Fibroblast of the aortic adventitia (primary cell): ENCODE measurements around the gene TRABD2B. TPM values are rescaled to one million over a fixed set of nuclear protein-coding genes. Genes with fewer than 3 reads are reported as not detected.

ENCODE experiments used
- DNase-seq: peaks from one replicate; pipeline ENCODE4 v3.0.0-alpha.2; 2010; ENCODE audit warnings: low read depth
- H3K4me3 ChIP-seq: 2 replicates; pipeline ENCODE4 v1.5.1; 2011; ENCODE audit warnings: low read depth, mild to moderate bottlenecking, control low read depth, low read length, moderate library complexity
- CTCF ChIP-seq: IDR thresholded peaks from 2 replicates; pipeline ENCODE4 v1.5.1; 2011; ENCODE audit warnings: mild to moderate bottlenecking, low read length, control low read depth, inconsistent platforms; ENCODE audit not compliant: insufficient read depth
- total RNA-seq: library from RNA; depleted of rRNA; stranded (reverse); fragments of >200 nt; gene quantifications from 2 replicates; pipeline ENCODE4 v1.2.3, GENCODE V29; 2012; ENCODE audit warnings: low replicate concordance

The TRABD2B gene
- total RNA-seq, 1 donor = under 0.01 TPM

- no peak overlapping the region for H3K4me3 ChIP-seq
- no peak for TF ChIP-seq CTCF
These were observed 85.8 kb downstream of the TRABD2B start for GRCh38 chr1:47911424-47911823.

GRCh38 chr1:47908258-47908657 is 88.9 kb downstream of the TRABD2B start:
- TF ChIP-seq CTCF = no peak
- no peak for DNase-seq

More at GRCh38 chr1:47911424-47911823, 85.8 kb downstream of the TRABD2B start:
- no peak for DNase-seq

GRCh38 chr1:47907177-47907528 is 90.0 kb downstream of the TRABD2B start:
- TF ChIP-seq CTCF = no peak
- H3K4me3 ChIP-seq = no peak overlapping the region
- no peak for DNase-seq

More at GRCh38 chr1:47908258-47908657, 88.9 kb downstream of the TRABD2B start:
- no peak overlapping the region for H3K4me3 ChIP-seq

- DNase-seq = no peak
- TF ChIP-seq CTCF = no peak
- H3K4me3 ChIP-seq = no peak overlapping the region
These were observed 90.5 kb downstream of the TRABD2B start for GRCh38 chr1:47906527-47907176.

- TF ChIP-seq CTCF = no peak
- no peak overlapping the region for H3K4me3 ChIP-seq
- DNase-seq = no peak
These were observed 91.2 kb downstream of the TRABD2B start for GRCh38 chr1:47906009-47906432.

GRCh38 chr1:47903723-47904122 is 93.5 kb downstream of the TRABD2B start:
- TF ChIP-seq CTCF = no peak

GRCh38 chr1:47901001-47901575 is 96.1 kb downstream of the TRABD2B start:
- no peak overlapping the region for H3K4me3 ChIP-seq
- TF ChIP-seq CTCF = no peak
- DNase-seq = no peak

More at GRCh38 chr1:47903723-47904122, 93.5 kb downstream of the TRABD2B start:
- no peak for DNase-seq
- no peak overlapping the region for H3K4me3 ChIP-seq
